Smooth muscle cell (in vitro differentiated cells): ENCODE results near the gene RGL2. TPM values are rescaled to one million over a fixed set of nuclear protein-coding genes. Genes with fewer than 3 reads are reported as not detected.

Source experiments
- DNase-seq: peaks from one replicate; lab custom pipeline; 2025; ENCODE audit not compliant: unreplicated experiment; lab: John Stamatoyannopoulos, UW
- H2AFZ ChIP-seq: fragments of 200-600 bp; sonication (generic); 2 replicates; pipeline ENCODE4 v1.6.0; 2016; ENCODE audit warnings: antibody characterized with exemption, low read depth, mild to moderate bottlenecking
- H3F3A ChIP-seq: fragments of 200-600 bp; sonication (generic); 2 replicates; pipeline ENCODE4 v1.6.0; 2017; ENCODE audit warnings: antibody characterized with exemption, low read depth
- H3K27ac ChIP-seq: fragments of 200-600 bp; sonication (generic); 2 replicates; pipeline ENCODE4 v1.5.1; 2016; ENCODE audit warnings: low read depth, mild to moderate bottlenecking
- H3K27me3 ChIP-seq: fragments of 200-600 bp; sonication (generic); 2 replicates; pipeline ENCODE4 v1.6.1; 2016; ENCODE audit warnings: low read depth, mild to moderate bottlenecking
- H3K36me3 ChIP-seq: fragments of 200-600 bp; sonication (generic); 2 replicates; pipeline ENCODE4 v1.5.1; 2016; ENCODE audit warnings: low read depth
- H3K4me1 ChIP-seq: fragments of 200-600 bp; sonication (generic); 2 replicates; pipeline ENCODE4 v1.5.1; 2016; ENCODE audit warnings: low read depth
- H3K4me2 ChIP-seq: fragments of 200-600 bp; sonication (generic); 2 replicates; pipeline ENCODE4 v1.6.0; 2016; ENCODE audit warnings: mild to moderate bottlenecking
- H3K4me3 ChIP-seq: fragments of 200-600 bp; sonication (generic); 2 replicates; pipeline ENCODE4 v1.5.1; 2016; ENCODE audit warnings: mild to moderate bottlenecking
- H3K79me2 ChIP-seq: fragments of 200-600 bp; sonication (generic); 2 replicates; pipeline ENCODE4 v1.6.0; 2016; ENCODE audit warnings: low read depth, mild to moderate bottlenecking
- H3K9ac ChIP-seq: fragments of 200-600 bp; sonication (generic); 2 replicates; pipeline ENCODE4 v1.6.0; 2016; ENCODE audit warnings: low read depth
- H3K9me3 ChIP-seq: fragments of 200-600 bp; sonication (generic); replicated peaks from 2 replicates; pipeline ENCODE4 v1.5.1; 2016; ENCODE audit warnings: low read depth
- H4K20me1 ChIP-seq: fragments of 200-600 bp; sonication (generic); 2 replicates; pipeline ENCODE4 v1.6.0; 2016; ENCODE audit warnings: low read depth
- CTCF ChIP-seq: fragments of 200-600 bp; sonication (generic); IDR thresholded peaks from 2 replicates; pipeline ENCODE4 v1.5.1; 2017; ENCODE audit warnings: borderline replicate concordance, mild to moderate bottlenecking, antibody characterized with exemption; ENCODE audit not compliant: insufficient read depth, poor library complexity, severe bottlenecking
- WGBS: methylation state at CpG from one replicate; pipeline ENCODE4 v1.1.7; 2016; ENCODE audit warnings: low lambda C conversion rate; 5-methylcytosine and 5-hydroxymethylcytosine counted together
- polyA plus RNA-seq: library from polyadenylated mRNA; unstranded; fragments of >200 nt; fragmentation: Nextera tagmentation; extraction: Ambion mirVana; gene quantifications from 2 replicates; pipeline ENCODE4 v1.2.1, GENCODE V29; 2016
- total RNA-seq: library from RNA; depleted of rRNA; stranded (reverse); fragments of >200 nt; gene quantifications from 2 replicates; pipeline ENCODE4 v1.2.3, GENCODE V29; 2014

The RGL2 gene
- total and polyA plus RNA-seq, 2 experiments from 2014 or later: 21.8 to 58.7 TPM

- 96% methylated on average over 16 of the region's 16 CpGs for WGBS
- no peak overlapping the region for H3K9ac ChIP-seq
- no peak overlapping the region for H2AFZ ChIP-seq
- peaks cover 18% of the 10 kb centered on the region for H3K79me2 ChIP-seq
- no peaks in the 10 kb centered on the region for H3K27me3 ChIP-seq
- TF ChIP-seq CTCF: no peak
- no peaks in the 10 kb centered on the region for H4K20me1 ChIP-seq
- no peak for DNase-seq
- H3K4me2 ChIP-seq: no peak overlapping the region
- peaks cover 17% of the 10 kb centered on the region for H3K4me1 ChIP-seq
- no peaks in the 10 kb centered on the region for H3K36me3 ChIP-seq
- no peak overlapping the region for H3K27ac ChIP-seq
- no peak overlapping the region for H3K4me3 ChIP-seq
- H3K9me3 ChIP-seq: no peaks in the 10 kb centered on the region
- peaks cover 18% of the 10 kb centered on the region for H3F3A ChIP-seq
Observed at GRCh38 chr6:33292996-33293682, 5.6 kb downstream of the RGL2 start.

- peaks cover 36% of the 10 kb centered on the region for H3K79me2 ChIP-seq
- H4K20me1 ChIP-seq: no peaks in the 10 kb centered on the region
- H3F3A ChIP-seq: peaks cover 18% of the 10 kb centered on the region
- 85% methylated on average over 7 of the region's 7 CpGs for WGBS
- H3K27me3 ChIP-seq: no peaks in the 10 kb centered on the region
- peak overlapping the region; percentile 83 for H3K9ac ChIP-seq
- no peaks in the 10 kb centered on the region for H3K9me3 ChIP-seq
- H3K4me1 ChIP-seq: peaks cover 13% of the 10 kb centered on the region
- DNase-seq: no peak
- no peak overlapping the region for H2AFZ ChIP-seq
- peak overlapping the region; percentile 70 for H3K4me3 ChIP-seq
- H3K27ac ChIP-seq: peak overlapping the region; percentile 31
- H3K36me3 ChIP-seq: no peaks in the 10 kb centered on the region
- no peak for TF ChIP-seq CTCF
- H3K4me2 ChIP-seq: peak overlapping the region; percentile 94
Observed at GRCh38 chr6:33290459-33290858, 8.3 kb downstream of the RGL2 start.

- Histone ChIP-seq H3K27me3 (no peaks in the 10 kb centered on the region), H3K4me1 (peaks cover 13% of the 10 kb centered on the region), H3F3A (peaks cover 18% of the 10 kb centered on the region), H3K27ac (peak overlapping the region; percentile 36), H3K4me3 (peak overlapping the region; percentile 70), H3K79me2 (peaks cover 40% of the 10 kb centered on the region), H3K4me2 (peak overlapping the region; percentile 94), H2AFZ (peak overlapping the region; percentile 91), H3K9ac (peak overlapping the region; percentile 83), H4K20me1 (no peaks in the 10 kb centered on the region), H3K36me3 (no peaks in the 10 kb centered on the region), H3K9me3 (no peaks in the 10 kb centered on the region)
- no peak for DNase-seq
- TF ChIP-seq CTCF: no peak
- 5% methylated on average over 14 of the region's 14 CpGs for WGBS
Observed at GRCh38 chr6:33289784-33290315, 8.9 kb downstream of the RGL2 start.
